ENCODE data around the gene ZNF700. TPM values are rescaled to one million over a fixed set of nuclear protein-coding genes. Genes with fewer than 3 reads are reported as not detected.
"Not testable (repeated sequence)": the region's sequence is repeated elsewhere in the genome, so short reads cannot be mapped to it uniquely, and the experiment has no call there.

The ZNF700 gene
- total RNA-seq, 1 donor: 4.3 TPM

GRCh38 chr19:11986754-11987153 is 61.8 kb downstream of the ZNF700 start:
- no peak for DNase-seq (ENCODE audit: low read depth in 2 of 3, low spot score in 2 of 3)

GRCh38 chr19:11987405-11988281 is 62.7 kb downstream of the ZNF700 start:
- DNase-seq (ENCODE audit: low read depth in 2 of 3, low spot score in 2 of 3): peak; percentile 58 to 98 (median 95)

- DNase-seq (ENCODE audit: low read depth in 2 of 3, low spot score in 2 of 3): no peak
Observed at GRCh38 chr19:11989112-11989456, 64.2 kb downstream of the ZNF700 start.

GRCh38 chr19:11991921-11992320 is 67.0 kb downstream of the ZNF700 start:
- DNase-seq (ENCODE audit: low read depth in 2 of 3, low spot score in 2 of 3): not testable (repeated sequence)

- DNase-seq (ENCODE audit: low read depth in 2 of 3, low spot score in 2 of 3): no peak
Observed at GRCh38 chr19:11995174-11995573, 70.3 kb downstream of the ZNF700 start.

Small RNA genes within 50 kb of the gene (small RNA-seq; reads per million reads assigned to genes)
- not detected for gene RNA5SP464

Other genes starting within 250 kb of the ZNF700 start
- gene ZNF823, start 186.2 kb upstream of the ZNF700 start, total RNA-seq: 4.8 TPM
- 4.6 TPM for gene ZNF441, start 158.1 kb upstream of the ZNF700 start, total RNA-seq
- gene ZNF491, start 126.6 kb upstream of the ZNF700 start, total RNA-seq: 1.9 TPM
- 5.7 TPM for gene ZNF440, start 110.8 kb upstream of the ZNF700 start, total RNA-seq
- gene ZNF439, start 76.4 kb upstream of the ZNF700 start, total RNA-seq: 20.2 TPM
- 14.5 TPM for gene ZNF69, start 37.3 kb upstream of the ZNF700 start, total RNA-seq
- gene ZNF763, start 39.9 kb downstream of the ZNF700 start, total RNA-seq: 1.6 TPM
- gene ZNF433, start 110.6 kb downstream of the ZNF700 start, total RNA-seq: 1.3 TPM
- gene ZNF878, start 127.9 kb downstream of the ZNF700 start, total RNA-seq: under 0.01 TPM
- 9.4 TPM for gene ZNF844, start 139.6 kb downstream of the ZNF700 start, total RNA-seq
- 3.5 TPM for gene ZNF20, start 215.2 kb downstream of the ZNF700 start, total RNA-seq
- gene ZNF625, start 231.6 kb downstream of the ZNF700 start, total RNA-seq: 5.4 TPM
- gene ZNF136, start 238.0 kb downstream of the ZNF700 start, total RNA-seq: 7.8 TPM